CD4-positive, alpha-beta T cell (primary cell): Measurements from ENCODE around the gene HIVEP3. TPM values are rescaled to one million over a fixed set of nuclear protein-coding genes. Genes with fewer than 3 reads are reported as not detected.

Experiments used
- ATAC-seq: fragments of 200-7000 bp; cut with Tn5 transposase; one replicate; pipeline ENCODE4 v1.10.0; 2022; ENCODE audit warnings: mild to moderate bottlenecking; ENCODE audit not compliant: poor library complexity
- CTCF ChIA-PET: fragments of 350-600 bp; sonication (Branson Sonifier 250); formaldehyde crosslinking; loops from one replicate; lab custom pipeline; 2021; ENCODE audit warnings: antibody characterized with exemption, inconsistent platforms; lab: Charles Lee
- POLR2A ChIA-PET: fragments of 350-600 bp; sonication (Branson Sonifier 250); formaldehyde crosslinking; loops from one replicate; lab custom pipeline; 2021; ENCODE audit warnings: antibody characterized with exemption, inconsistent platforms; lab: Charles Lee
- DNase-seq, 14 experiments: peaks; one replicate each; pipeline ENCODE4 v3.0.0-alpha.2; 2013 to 2020; ENCODE audit warnings: mixed read lengths in 2 of 14
- H3K27ac ChIP-seq, 2 donors: one replicate each; pipeline versions ENCODE4 v1.5.1 to v1.7.0; 2013; ENCODE audit warnings: low read length in 2 of 2, low read depth in 1 of 2, mild to moderate bottlenecking in 1 of 2
- H3K27me3 ChIP-seq, 2 experiments: 1 replicate in 1 of 2; 2 replicates in 1 of 2; pipeline versions ENCODE4 v1.6.1 to v1.7.0; 2013; ENCODE audit warnings: low read length in 2 of 2, control low read depth in 1 of 2, mild to moderate bottlenecking in 1 of 2, moderate library complexity in 1 of 2; ENCODE audit not compliant: insufficient read depth in 2 of 2, control insufficient read depth in 1 of 2
- H3K36me3 ChIP-seq: one replicate; pipeline ENCODE4 v1.6.1; 2013; ENCODE audit warnings: low read length, control low read depth; ENCODE audit not compliant: insufficient read depth
- H3K4me1 ChIP-seq: one replicate; pipeline ENCODE4 v1.6.1; 2013; ENCODE audit warnings: low read length, control low read depth; ENCODE audit not compliant: insufficient read depth
- H3K4me3 ChIP-seq: one replicate; pipeline ENCODE4 v1.5.1; 2013; ENCODE audit warnings: mild to moderate bottlenecking, low read length, moderate library complexity
- H3K9me3 ChIP-seq, 2 experiments: 1 replicate in 1 of 2; 2 replicates in 1 of 2; pipeline versions ENCODE4 v1.6.1 to v1.7.0; 2013; ENCODE audit warnings: low read length in 2 of 2, mild to moderate bottlenecking in 2 of 2, control low read depth in 1 of 2, moderate library complexity in 1 of 2; ENCODE audit not compliant: control insufficient read depth in 1 of 2, insufficient read depth in 1 of 2
- H3K27ac Mint-ChIP-seq: one replicate; pipeline ENCODE4 v1.8.0; 2020; ENCODE audit warnings: mixed read lengths
- H3K27me3 Mint-ChIP-seq: one replicate; pipeline ENCODE4 v1.8.0; 2021; ENCODE audit warnings: mixed read lengths
- H3K36me3 Mint-ChIP-seq: one replicate; pipeline ENCODE4 v1.8.0; 2021; ENCODE audit warnings: low read depth, mixed read lengths
- H3K4me1 Mint-ChIP-seq: one replicate; pipeline ENCODE4 v1.8.0; 2021; ENCODE audit warnings: low read depth, mixed read lengths
- H3K4me3 Mint-ChIP-seq: one replicate; pipeline ENCODE4 v1.8.0; 2020; ENCODE audit warnings: mild to moderate bottlenecking, mixed read lengths
- H3K9me3 Mint-ChIP-seq: one replicate; pipeline ENCODE4 v1.8.0; 2020; ENCODE audit warnings: mixed read lengths
- CTCF ChIP-seq: fragments of 200-600 bp; IDR thresholded peaks from one replicate; pipeline ENCODE4 v1.8.0; 2022; ENCODE audit warnings: antibody characterized with exemption, mild to moderate bottlenecking
- intact Hi-C, 2 experiments: fragments of 100-400 bp; cut with DNase I in 1 of 2; cut with micrococcal nuclease in 1 of 2; formaldehyde crosslinking; loops; one replicate each; pipeline versions ENCODE4 v1.15.1 to v1.9.0; 2023 to 2025; cut with DNase I, micrococcal nuclease
- total RNA-seq, 174 experiments: library from RNA in 2 of 174; stranded (reverse) in 2 of 174; gene quantifications; one replicate each; pipeline ENCODE4 v1.2.3 and lab custom pipeline; 2021 to 2026

Gene HIVEP3
- total RNA-seq, 2 experiments from 2014 or later, result 5.1 to 5.4 TPM

DNA sequence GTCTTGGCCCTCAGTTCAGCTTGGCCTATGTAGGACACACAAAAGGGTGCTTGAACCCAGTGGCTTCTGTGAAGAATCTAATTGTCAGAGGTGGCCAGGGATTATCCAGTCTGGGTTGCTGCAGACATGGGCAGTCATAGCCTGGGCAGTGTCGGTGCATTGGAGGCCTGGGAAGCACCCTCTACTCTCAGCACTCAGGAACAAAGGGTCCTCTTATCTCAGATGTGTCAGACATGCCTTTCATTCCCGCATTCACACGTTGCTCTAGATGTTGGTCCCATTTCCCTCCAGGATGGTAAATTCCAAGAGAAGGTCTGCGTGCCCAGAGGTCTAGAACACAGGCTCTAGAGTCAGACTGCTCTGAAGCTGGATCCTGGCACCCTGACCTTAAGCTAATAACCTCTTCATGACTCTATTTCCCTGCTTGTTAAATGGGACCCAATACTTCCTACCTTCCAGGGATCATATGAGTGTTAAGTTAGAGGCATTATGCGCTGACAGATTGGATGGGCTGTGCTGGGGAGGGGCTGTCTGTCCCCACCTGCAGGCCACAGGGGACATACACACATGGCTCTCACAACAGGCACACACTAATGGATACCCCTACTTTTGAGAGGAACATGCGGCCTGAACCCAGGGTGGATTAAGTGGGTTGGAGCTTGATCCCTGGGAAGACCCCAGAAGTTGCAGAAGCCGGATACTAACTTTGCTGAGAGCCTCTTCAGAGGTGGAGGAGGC lies 417.8 kb downstream of the HIVEP3 start:
- ChIA-PET CTCF (no interaction called here), POLR2A (no interaction called here)
- DNase-seq, result no peak
- Mint-ChIP-seq H3K4me1 (peaks cover 10% of the 10 kb centered on the region), H3K27ac (no peak overlapping the region), H3K36me3 (no peaks in the 10 kb centered on the region), H3K4me3 (no peak overlapping the region), H3K27me3 (peaks cover 12% of the 10 kb centered on the region), H3K9me3 (no peaks in the 10 kb centered on the region)
- Histone ChIP-seq H3K27me3 (peaks cover 0 to 6% of the 10 kb centered on the region in 2 experiments), H3K27ac (no peak overlapping the region), H3K36me3 (no peaks in the 10 kb centered on the region), H3K4me3 (no peak overlapping the region), H3K9me3 (peaks cover 0 to 3% of the 10 kb centered on the region in 2 experiments), H3K4me1 (peaks cover 7% of the 10 kb centered on the region)
- no peak for TF ChIP-seq CTCF
- no peak for ATAC-seq
- intact Hi-C loops, result no loop called here

DNA sequence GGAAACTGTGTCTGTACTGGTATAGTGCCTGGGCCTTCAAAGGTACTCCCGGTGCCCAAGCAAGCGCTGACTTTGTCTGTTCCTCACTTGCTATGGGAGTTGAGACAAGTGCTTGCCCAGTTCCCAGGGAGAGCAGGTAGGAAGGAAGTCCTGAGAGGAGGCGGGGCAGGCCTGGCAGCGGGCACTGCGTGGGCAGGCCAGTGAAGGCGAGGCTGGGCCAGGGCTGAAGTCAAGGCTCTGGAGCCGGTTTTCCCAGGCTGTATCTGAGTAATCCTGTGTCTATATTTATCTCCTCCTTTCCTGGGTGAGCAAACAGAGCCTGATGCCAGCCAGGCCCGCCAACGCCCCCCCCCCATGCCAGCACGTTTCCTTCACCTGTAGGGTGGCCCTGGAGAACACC lies 418.3 kb downstream of the HIVEP3 start:
- Histone ChIP-seq H3K9me3 (peaks cover 0 to 3% of the 10 kb centered on the region in 2 experiments), H3K4me1 (peaks cover 13% of the 10 kb centered on the region), H3K27me3 (peaks cover 3 to 9% of the 10 kb centered on the region in 2 experiments), H3K4me3 (no peak overlapping the region), H3K27ac (no peak overlapping the region), H3K36me3 (no peaks in the 10 kb centered on the region)
- no peak for TF ChIP-seq CTCF
- Mint-ChIP-seq H3K4me1 (peaks cover 14% of the 10 kb centered on the region), H3K4me3 (no peak overlapping the region), H3K36me3 (no peaks in the 10 kb centered on the region), H3K27me3 (peaks cover 17% of the 10 kb centered on the region), H3K27ac (no peak overlapping the region), H3K9me3 (no peaks in the 10 kb centered on the region)
- ChIA-PET CTCF (no interaction called here), POLR2A (no interaction called here)
- DNase-seq (no peak), ATAC-seq (no peak)
- intact Hi-C loops, result no loop called here

DNA sequence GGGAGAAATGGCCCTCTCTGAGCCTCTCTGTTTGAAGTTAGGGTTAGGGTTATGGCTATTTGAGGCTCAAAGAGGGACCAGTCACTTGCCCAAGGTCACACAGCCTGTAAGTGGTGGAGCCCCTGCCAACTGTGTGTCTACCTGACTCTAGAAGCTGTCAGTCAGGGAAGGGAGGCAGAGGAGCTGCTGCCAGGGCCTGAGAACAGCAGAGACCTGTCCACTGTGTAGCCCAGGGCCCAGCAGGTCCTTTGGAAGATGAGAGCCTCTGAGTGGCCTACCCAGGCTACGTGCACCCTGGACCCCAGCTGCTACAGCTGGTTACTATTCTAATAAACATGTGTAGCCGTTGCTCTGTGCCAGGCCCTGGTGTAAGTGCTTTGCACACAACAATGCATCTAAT lies 419.1 kb downstream of the HIVEP3 start:
- POLR2A ChIA-PET, result no interaction called here
- H3K4me1 Mint-ChIP-seq, result peaks cover 10% of the 10 kb centered on the region
- Histone ChIP-seq H3K4me3 (no peak overlapping the region), H3K4me1 (peaks cover 14% of the 10 kb centered on the region), H3K27me3 (peaks cover 10 to 12% of the 10 kb centered on the region in 2 experiments), H3K27ac (no peak overlapping the region), H3K9me3 (peaks cover 0 to 3% of the 10 kb centered on the region in 2 experiments), H3K36me3 (no peaks in the 10 kb centered on the region)
- no peak for TF ChIP-seq CTCF
- peaks cover 23% of the 10 kb centered on the region for H3K27me3 Mint-ChIP-seq
- no peak overlapping the region for H3K27ac Mint-ChIP-seq
- H3K9me3 Mint-ChIP-seq, result no peaks in the 10 kb centered on the region
- ATAC-seq (no peak), DNase-seq (no peak)
- no peaks in the 10 kb centered on the region for H3K36me3 Mint-ChIP-seq
- CTCF ChIA-PET, result no interaction called here
- intact Hi-C loops, result no loop called here
- no peak overlapping the region for H3K4me3 Mint-ChIP-seq
